Panc1 (cell line): ENCODE results near the gene SLFNL1.

Experiments
- TF ChIP-seq, protein P1 (sequence below): fragments of 450-650 bp; IDR thresholded peaks from 2 replicates; pipeline ENCODE4 v1.5.1; 2017; ENCODE audit warnings: mild to moderate bottlenecking
- TF ChIP-seq, protein P2 (sequence below), 2 experiments: IDR thresholded peaks; 2 replicates each; pipeline ENCODE4 v1.6.1; 2011 to 2012; ENCODE audit warnings: low read depth in 2 of 2, control low read depth in 1 of 2, low read length in 1 of 2, mild to moderate bottlenecking in 1 of 2, moderate library complexity in 1 of 2; ENCODE audit not compliant: insufficient read depth in 1 of 2

DNA sequence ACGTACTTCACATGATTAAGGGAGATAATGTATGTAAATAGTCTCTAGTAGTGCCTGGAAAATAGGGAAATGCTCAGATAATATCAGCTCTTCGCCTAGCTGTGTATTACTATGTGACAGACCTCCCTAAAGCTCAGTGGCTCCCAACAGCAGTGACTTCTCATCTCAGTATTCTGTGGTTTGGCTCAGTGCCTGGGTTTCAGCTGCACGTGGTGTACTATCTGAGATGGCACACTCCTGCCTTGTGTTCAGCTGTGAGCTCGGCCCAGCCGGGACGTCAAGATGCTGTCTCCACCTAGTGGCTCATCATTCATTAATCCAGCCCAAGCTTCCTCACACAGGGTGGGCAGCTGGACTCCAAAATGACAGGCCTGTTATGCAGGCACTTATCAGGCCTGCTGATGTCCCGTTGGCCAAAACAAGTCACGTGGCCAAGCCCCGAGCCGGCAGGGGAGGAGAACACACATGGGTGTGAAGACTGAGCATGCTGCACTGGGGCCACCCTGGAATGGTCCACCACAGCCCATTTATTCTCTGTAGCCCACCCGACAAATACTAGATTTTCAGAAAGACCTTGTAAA lies 17.8 kb downstream of the SLFNL1 start:
- TF ChIP-seq, protein P1, sequence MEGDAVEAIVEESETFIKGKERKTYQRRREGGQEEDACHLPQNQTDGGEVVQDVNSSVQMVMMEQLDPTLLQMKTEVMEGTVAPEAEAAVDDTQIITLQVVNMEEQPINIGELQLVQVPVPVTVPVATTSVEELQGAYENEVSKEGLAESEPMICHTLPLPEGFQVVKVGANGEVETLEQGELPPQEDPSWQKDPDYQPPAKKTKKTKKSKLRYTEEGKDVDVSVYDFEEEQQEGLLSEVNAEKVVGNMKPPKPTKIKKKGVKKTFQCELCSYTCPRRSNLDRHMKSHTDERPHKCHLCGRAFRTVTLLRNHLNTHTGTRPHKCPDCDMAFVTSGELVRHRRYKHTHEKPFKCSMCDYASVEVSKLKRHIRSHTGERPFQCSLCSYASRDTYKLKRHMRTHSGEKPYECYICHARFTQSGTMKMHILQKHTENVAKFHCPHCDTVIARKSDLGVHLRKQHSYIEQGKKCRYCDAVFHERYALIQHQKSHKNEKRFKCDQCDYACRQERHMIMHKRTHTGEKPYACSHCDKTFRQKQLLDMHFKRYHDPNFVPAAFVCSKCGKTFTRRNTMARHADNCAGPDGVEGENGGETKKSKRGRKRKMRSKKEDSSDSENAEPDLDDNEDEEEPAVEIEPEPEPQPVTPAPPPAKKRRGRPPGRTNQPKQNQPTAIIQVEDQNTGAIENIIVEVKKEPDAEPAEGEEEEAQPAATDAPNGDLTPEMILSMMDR, result no peak; the same call in 1 of the 2 replicates
- TF ChIP-seq, protein P2, sequence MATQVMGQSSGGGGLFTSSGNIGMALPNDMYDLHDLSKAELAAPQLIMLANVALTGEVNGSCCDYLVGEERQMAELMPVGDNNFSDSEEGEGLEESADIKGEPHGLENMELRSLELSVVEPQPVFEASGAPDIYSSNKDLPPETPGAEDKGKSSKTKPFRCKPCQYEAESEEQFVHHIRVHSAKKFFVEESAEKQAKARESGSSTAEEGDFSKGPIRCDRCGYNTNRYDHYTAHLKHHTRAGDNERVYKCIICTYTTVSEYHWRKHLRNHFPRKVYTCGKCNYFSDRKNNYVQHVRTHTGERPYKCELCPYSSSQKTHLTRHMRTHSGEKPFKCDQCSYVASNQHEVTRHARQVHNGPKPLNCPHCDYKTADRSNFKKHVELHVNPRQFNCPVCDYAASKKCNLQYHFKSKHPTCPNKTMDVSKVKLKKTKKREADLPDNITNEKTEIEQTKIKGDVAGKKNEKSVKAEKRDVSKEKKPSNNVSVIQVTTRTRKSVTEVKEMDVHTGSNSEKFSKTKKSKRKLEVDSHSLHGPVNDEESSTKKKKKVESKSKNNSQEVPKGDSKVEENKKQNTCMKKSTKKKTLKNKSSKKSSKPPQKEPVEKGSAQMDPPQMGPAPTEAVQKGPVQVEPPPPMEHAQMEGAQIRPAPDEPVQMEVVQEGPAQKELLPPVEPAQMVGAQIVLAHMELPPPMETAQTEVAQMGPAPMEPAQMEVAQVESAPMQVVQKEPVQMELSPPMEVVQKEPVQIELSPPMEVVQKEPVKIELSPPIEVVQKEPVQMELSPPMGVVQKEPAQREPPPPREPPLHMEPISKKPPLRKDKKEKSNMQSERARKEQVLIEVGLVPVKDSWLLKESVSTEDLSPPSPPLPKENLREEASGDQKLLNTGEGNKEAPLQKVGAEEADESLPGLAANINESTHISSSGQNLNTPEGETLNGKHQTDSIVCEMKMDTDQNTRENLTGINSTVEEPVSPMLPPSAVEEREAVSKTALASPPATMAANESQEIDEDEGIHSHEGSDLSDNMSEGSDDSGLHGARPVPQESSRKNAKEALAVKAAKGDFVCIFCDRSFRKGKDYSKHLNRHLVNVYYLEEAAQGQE (IDR thresholded peaks at IDR 0.05; ENCODE audit: insufficient read depth in 1 of 2, low read depth in 2 of 2, low read length in 1 of 2), result no peak
